OCI-LY7 (cell line): ENCODE results near the gene MAX. TPM values are rescaled to one million over a fixed set of nuclear protein-coding genes. Genes with fewer than 3 reads are reported as not detected.

Source experiments
- BruUV-seq: library from RNA; stranded (reverse); fragments of 400-500 nt; replicated peaks from 2 replicates; lab custom pipeline; 2021; lab: Mats Ljungman, UMichigan
- CTCF ChIA-PET: fragments of 300-600 bp; sonication (Branson Sonifier 250); formaldehyde crosslinking; loops from one replicate; lab custom pipeline; 2022; ENCODE audit warnings: antibody characterized with exemption; ENCODE audit not compliant: unreplicated experiment; lab: Charles Lee
- POLR2A ChIA-PET: fragments of 300-600 bp; sonication (Branson Sonifier 250); formaldehyde crosslinking; loops from one replicate; lab custom pipeline; 2022; ENCODE audit warnings: antibody characterized with exemption; lab: Charles Lee
- DNase-seq: peaks from one replicate; pipeline ENCODE4 v3.0.0-alpha.2; 2015; ENCODE audit warnings: low spot score
- H2AFZ ChIP-seq: fragments of 200-600 bp; sonication (generic), shearing (Covaris generic); 2 replicates; pipeline ENCODE4 v1.6.1; 2014; ENCODE audit warnings: mild to moderate bottlenecking, antibody characterized with exemption, low read length, moderate library complexity
- H3K27ac ChIP-seq: fragments of 200-600 bp; sonication (generic); 2 replicates; pipeline ENCODE4 v1.5.1; 2014; ENCODE audit warnings: mixed run types, low read depth, mild to moderate bottlenecking, moderate library complexity, low read length, inconsistent platforms; ENCODE audit not compliant: poor library complexity, severe bottlenecking
- H3K36me3 ChIP-seq: fragments of 200-600 bp; sonication (generic); 2 replicates; pipeline ENCODE4 v1.6.1; 2014; ENCODE audit warnings: mild to moderate bottlenecking, antibody characterized with exemption, low read length, moderate library complexity, mixed read lengths; ENCODE audit not compliant: insufficient read depth
- H3K4me1 ChIP-seq: fragments of 200-600 bp; sonication (generic); 2 replicates; pipeline ENCODE4 v1.5.1; 2014; ENCODE audit warnings: mild to moderate bottlenecking, low read length; ENCODE audit not compliant: insufficient read depth, poor library complexity, severe bottlenecking
- H3K4me2 ChIP-seq: fragments of 200-600 bp; sonication (generic); 2 replicates; pipeline ENCODE4 v1.6.1; 2014; ENCODE audit warnings: mild to moderate bottlenecking, low read length
- H3K4me3 ChIP-seq: fragments of 200-600 bp; sonication (generic); 2 replicates; pipeline ENCODE4 v1.5.1; 2014; ENCODE audit warnings: mild to moderate bottlenecking, low read depth, low read length; ENCODE audit not compliant: poor library complexity, severe bottlenecking
- H3K79me2 ChIP-seq: fragments of 200-600 bp; sonication (generic); 2 replicates; pipeline ENCODE4 v1.6.1; 2016; ENCODE audit warnings: low read depth, mild to moderate bottlenecking, low read length, moderate library complexity, mixed read lengths; ENCODE audit not compliant: insufficient read depth
- H3K9me2 ChIP-seq: fragments of 200-600 bp; sonication (generic); 2 replicates; pipeline ENCODE4 v1.6.1; 2016; ENCODE audit warnings: mild to moderate bottlenecking, low read length, mixed read lengths; ENCODE audit not compliant: insufficient read depth
- H3K9me3 ChIP-seq: fragments of 200-600 bp; sonication (generic); 2 replicates; pipeline ENCODE4 v1.6.1; 2014; ENCODE audit warnings: mild to moderate bottlenecking, mixed run types, low read length, mixed read lengths
- H4K20me1 ChIP-seq: fragments of 200-600 bp; sonication (generic); 2 replicates; pipeline ENCODE4 v1.6.1; 2014; ENCODE audit warnings: mild to moderate bottlenecking, antibody characterized with exemption, low read length, moderate library complexity, mixed read lengths; ENCODE audit not compliant: insufficient read depth
- EZH2phosphoT487 ChIP-seq: fragments of 200-600 bp; sonication (generic); IDR thresholded peaks from 2 replicates; pipeline ENCODE4 v1.6.1; 2018; ENCODE audit warnings: low read depth, borderline replicate concordance, mild to moderate bottlenecking, mixed run types, antibody characterized with exemption, low read length, moderate library complexity, mixed read lengths
- intact Hi-C: fragments of 100-400 bp; cut with micrococcal nuclease; formaldehyde crosslinking; loops from one replicate; pipeline ENCODE4 v1.10.0; 2022; ENCODE audit not compliant: unreplicated experiment
- total RNA-seq, 2 experiments: library from RNA; depleted of rRNA in 1 of 2; stranded (reverse); fragments of >200 nt in 1 of 2; shearing (Covaris generic) in 1 of 2; gene quantifications; 2 replicates each; pipeline ENCODE4 v1.2.3, GENCODE V29; 2014 to 2022
- TF ChIP-seq, protein P1 (sequence below): fragments of 200-600 bp; sonication (generic); conservative IDR thresholded peaks from 2 replicates; pipeline ENCODE4 v1.5.1; 2014; ENCODE audit warnings: mild to moderate bottlenecking, antibody characterized with exemption, low read length, moderate library complexity, mixed read lengths

Gene MAX
- total RNA-seq, 2 experiments from 2014 or later, result 58.3 to 94.1 TPM

DNA sequence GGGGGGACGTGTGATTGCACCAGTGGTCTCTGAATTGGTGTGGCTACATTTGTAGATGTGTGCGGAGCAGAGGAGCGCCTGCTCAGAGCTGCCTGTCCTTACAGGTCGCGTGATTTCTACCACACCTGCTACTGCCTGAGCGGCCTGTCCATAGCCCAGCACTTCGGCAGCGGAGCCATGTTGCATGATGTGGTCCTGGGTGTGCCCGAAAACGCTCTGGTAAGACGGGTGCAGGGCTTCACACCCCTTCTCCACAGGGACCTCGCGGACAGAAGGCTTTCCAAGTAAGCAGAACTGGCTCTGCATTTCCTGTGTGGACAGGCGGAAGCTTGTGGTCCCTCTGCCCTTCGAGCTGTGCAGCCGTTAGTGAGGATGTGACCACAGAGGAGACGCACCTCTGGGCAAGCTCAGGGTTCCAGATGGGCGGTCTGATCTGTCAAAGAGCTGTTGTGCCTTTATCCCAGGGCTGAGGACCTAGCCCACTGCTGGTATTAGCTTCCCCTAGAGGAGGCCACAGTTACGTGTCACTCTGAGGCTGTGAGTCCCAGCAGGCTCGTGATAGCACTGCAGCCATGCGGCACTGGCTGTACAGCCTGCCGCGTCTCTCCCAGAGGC lies 47.7 kb downstream of the MAX start:
- no peak overlapping the region for H3K4me2 ChIP-seq
- no peak for DNase-seq
- no TSS peak for BruUV-seq
- intact Hi-C loops, result no loop called here
- H3K4me1 ChIP-seq, result no peaks in the 10 kb centered on the region
- H3K36me3 ChIP-seq, result peaks cover 16% of the 10 kb centered on the region
- no peak overlapping the region for H3K27ac ChIP-seq
- H3K79me2 ChIP-seq, result no peaks in the 10 kb centered on the region
- TF ChIP-seq, protein P1, sequence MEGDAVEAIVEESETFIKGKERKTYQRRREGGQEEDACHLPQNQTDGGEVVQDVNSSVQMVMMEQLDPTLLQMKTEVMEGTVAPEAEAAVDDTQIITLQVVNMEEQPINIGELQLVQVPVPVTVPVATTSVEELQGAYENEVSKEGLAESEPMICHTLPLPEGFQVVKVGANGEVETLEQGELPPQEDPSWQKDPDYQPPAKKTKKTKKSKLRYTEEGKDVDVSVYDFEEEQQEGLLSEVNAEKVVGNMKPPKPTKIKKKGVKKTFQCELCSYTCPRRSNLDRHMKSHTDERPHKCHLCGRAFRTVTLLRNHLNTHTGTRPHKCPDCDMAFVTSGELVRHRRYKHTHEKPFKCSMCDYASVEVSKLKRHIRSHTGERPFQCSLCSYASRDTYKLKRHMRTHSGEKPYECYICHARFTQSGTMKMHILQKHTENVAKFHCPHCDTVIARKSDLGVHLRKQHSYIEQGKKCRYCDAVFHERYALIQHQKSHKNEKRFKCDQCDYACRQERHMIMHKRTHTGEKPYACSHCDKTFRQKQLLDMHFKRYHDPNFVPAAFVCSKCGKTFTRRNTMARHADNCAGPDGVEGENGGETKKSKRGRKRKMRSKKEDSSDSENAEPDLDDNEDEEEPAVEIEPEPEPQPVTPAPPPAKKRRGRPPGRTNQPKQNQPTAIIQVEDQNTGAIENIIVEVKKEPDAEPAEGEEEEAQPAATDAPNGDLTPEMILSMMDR, result no peak
- TF ChIP-seq EZH2phosphoT487, result no peak
- ChIA-PET CTCF (no interaction called here), POLR2A (no interaction called here)
- no peaks in the 10 kb centered on the region for H3K9me3 ChIP-seq
- H3K9me2 ChIP-seq, result no peaks in the 10 kb centered on the region
- no peak overlapping the region for H3K4me3 ChIP-seq
- H2AFZ ChIP-seq, result no peak overlapping the region
- no peaks in the 10 kb centered on the region for H4K20me1 ChIP-seq

DNA sequence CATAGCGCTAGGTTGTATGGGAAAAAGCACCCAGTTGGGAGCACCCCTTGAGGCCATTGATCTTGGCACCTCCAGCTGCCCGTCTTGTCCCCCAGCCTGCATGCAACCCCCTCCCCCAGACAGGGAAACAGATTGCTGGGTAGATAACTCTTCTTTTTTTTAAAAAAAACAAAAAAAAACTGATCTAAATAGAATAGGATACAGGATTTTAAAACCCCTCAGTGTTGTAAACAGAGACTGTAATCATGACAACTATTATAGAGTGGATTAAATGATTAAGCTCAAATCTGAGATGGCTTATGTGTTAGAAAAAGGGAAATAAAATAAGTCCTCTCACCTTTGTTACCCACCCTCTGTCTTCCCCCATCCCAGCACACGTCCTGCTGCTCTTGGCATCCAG lies 48.9 kb downstream of the MAX start:
- Histone ChIP-seq H3K4me2 (no peak overlapping the region), H3K9me2 (no peaks in the 10 kb centered on the region), H3K4me3 (no peak overlapping the region), H3K27ac (no peak overlapping the region), H3K9me3 (no peaks in the 10 kb centered on the region), H3K4me1 (no peaks in the 10 kb centered on the region), H2AFZ (no peak overlapping the region), H3K36me3 (peaks cover 16% of the 10 kb centered on the region; the same call in 1 of the 2 replicates), H4K20me1 (no peaks in the 10 kb centered on the region), H3K79me2 (no peaks in the 10 kb centered on the region)
- intact Hi-C loops, result no loop called here
- POLR2A ChIA-PET, result interaction anchor here (0.7 to 0.9 kb wide), 2 partner anchors 29 to 37 kb away, joined by 3 to 5 read pairs; no protein-coding TSS in a partner anchor
- TF ChIP-seq, protein P1, result no peak
- no peak for TF ChIP-seq EZH2phosphoT487
- CTCF ChIA-PET, result no interaction called here
- DNase-seq, result no peak
- no TSS peak for BruUV-seq

DNA sequence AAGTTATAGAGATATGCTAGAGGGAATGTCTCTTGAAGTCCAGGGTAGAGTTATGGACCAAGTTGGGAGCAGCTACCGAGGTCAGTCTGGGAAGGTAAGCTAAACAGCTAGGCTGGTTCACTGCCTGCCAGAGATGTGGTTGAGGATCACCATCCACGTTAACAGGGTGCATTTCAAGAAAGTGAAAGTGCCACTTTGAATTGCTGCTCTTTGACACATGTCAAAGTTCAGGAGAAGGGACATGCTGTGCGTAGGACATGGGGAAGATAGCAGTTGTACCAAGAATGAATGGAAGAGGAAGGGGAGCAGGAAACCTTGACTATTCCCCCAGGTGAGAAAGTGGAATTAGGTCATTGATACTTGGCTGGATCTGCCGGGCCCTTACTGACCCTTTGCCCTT lies 49.5 kb downstream of the MAX start:
- POLR2A ChIA-PET, result interaction anchor here (1.0 to 1.6 kb wide), 2 partner anchors 13 to 38 kb away, joined by 3 read pairs; no protein-coding TSS in a partner anchor
- CTCF ChIA-PET, result no interaction called here

More for the DNA sequence above, 49.5 kb downstream of the MAX start:
- no peak for TF ChIP-seq EZH2phosphoT487
- TF ChIP-seq, protein P1, result no peak
- no peak for DNase-seq
- Histone ChIP-seq H3K9me2 (no peaks in the 10 kb centered on the region), H3K36me3 (peaks cover 16% of the 10 kb centered on the region; the same call in 1 of the 2 replicates), H3K4me3 (no peak overlapping the region), H2AFZ (no peak overlapping the region), H3K4me2 (no peak overlapping the region), H3K9me3 (no peaks in the 10 kb centered on the region), H4K20me1 (no peaks in the 10 kb centered on the region), H3K79me2 (no peaks in the 10 kb centered on the region), H3K4me1 (no peaks in the 10 kb centered on the region), H3K27ac (no peak overlapping the region)
- no TSS peak for BruUV-seq
- intact Hi-C loops, result no loop called here
